K562 (cell line): ENCODE results near the gene LRRFIP2.
A peak's percentile ranks its signal among the peaks of the same experiment; 100 is the strongest.

Experiments used
- BMI1 ChIP-seq: fragments of 150-350 bp; IDR thresholded peaks from 2 replicates; pipeline ENCODE4 v1.6.1; 2014; ENCODE audit warnings: low read length
- CREB1 ChIP-seq, 2 experiments: sonication (generic) in 1 of 2; formaldehyde crosslinking in 1 of 2; IDR thresholded peaks; 2 replicates each; pipeline versions ENCODE4 v1.6.1 to v1.8.0; 2012 to 2022; ENCODE audit warnings: inconsistent platforms in 1 of 2, mild to moderate bottlenecking in 1 of 2, missing genetic modification reagents in 1 of 2, moderate library complexity in 1 of 2
- E2F5 ChIP-seq: sonication (generic); formaldehyde crosslinking; IDR thresholded peaks from 2 replicates; pipeline ENCODE4 v1.8.0; 2022; ENCODE audit warnings: mild to moderate bottlenecking, missing genetic modification reagents
- ELF4 ChIP-seq: fragments of 450-650 bp; formaldehyde crosslinking; IDR thresholded peaks from 2 replicates; pipeline ENCODE4 v1.4.0; 2022; ENCODE audit warnings: missing genetic modification characterization
- EZH2 ChIP-seq: IDR thresholded peaks from 2 replicates; pipeline ENCODE4 v1.6.1; 2012; ENCODE audit warnings: low read depth, mild to moderate bottlenecking, inconsistent platforms, low read length, borderline replicate concordance
- PCBP1 ChIP-seq: fragments of 200-400 bp; formaldehyde crosslinking; IDR thresholded peaks from 2 replicates; pipeline ENCODE4 v1.6.1; 2018; ENCODE audit warnings: mild to moderate bottlenecking, low read depth, low read length; ENCODE audit not compliant: poor library complexity, severe bottlenecking
- TEAD4 ChIP-seq, 2 experiments: sonication (generic) in 1 of 2; formaldehyde crosslinking in 1 of 2; IDR thresholded peaks; 2 replicates each; pipeline versions ENCODE4 v1.6.1 to v1.8.0; 2012 to 2022; ENCODE audit warnings: borderline replicate concordance in 1 of 2, inconsistent platforms in 1 of 2, low read length in 1 of 2, mild to moderate bottlenecking in 1 of 2, missing genetic modification reagents in 1 of 2

DNA sequence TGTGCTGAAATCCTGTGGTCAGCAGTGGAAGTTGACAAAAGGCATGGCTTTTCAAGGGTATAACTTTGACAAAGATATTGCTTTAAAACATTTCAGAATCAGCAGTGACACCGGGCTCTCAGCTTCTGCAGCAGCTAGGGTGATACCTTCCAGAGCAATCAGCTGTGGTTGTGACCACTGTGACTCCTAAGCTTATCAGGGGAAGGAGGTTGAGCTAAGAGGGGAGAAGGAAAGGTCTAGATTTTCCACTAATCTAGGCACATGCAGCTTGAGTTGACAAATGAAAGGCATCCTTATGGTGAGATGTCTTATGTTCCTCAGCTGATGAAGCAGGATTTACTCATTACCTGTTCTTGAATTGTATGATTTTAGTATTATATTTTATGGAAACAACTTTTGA is 16.3 kb upstream of the LRRFIP2 start:
- TF ChIP-seq TEAD4 (IDR thresholded peaks at IDR 0.05; ENCODE audit: low read length) = peak; percentile 32; the same call in 1 of the 2 replicates
- no peak for TF ChIP-seq TEAD4 (CRISPR knock-in tag; IDR thresholded peaks at IDR 0.05; ENCODE audit: borderline replicate concordance)
- no peak for TF ChIP-seq E2F5
- TF ChIP-seq ELF4 (CRISPR knock-in tag) = no peak
- no peak for TF ChIP-seq BMI1
- no peak for TF ChIP-seq PCBP1
- no peak for TF ChIP-seq EZH2
- TF ChIP-seq CREB1 (IDR thresholded peaks at IDR 0.05) = no peak
- no peak for TF ChIP-seq CREB1 (CRISPR knock-in tag; IDR thresholded peaks at IDR 0.05)
